GM13976 (cell line): ENCODE data around the gene SORCS1.

Source experiments
- DNase-seq: peaks from one replicate; pipeline ENCODE4 v3.0.0; 2012; ENCODE audit warnings: low spot score
- in situ Hi-C: fragments of 300-500 bp; cut with MboI; formaldehyde crosslinking; loops from one replicate; pipeline ENCODE4 v1.12.0; 2022; ENCODE audit warnings: low sequenced_read_pairs, mixed read lengths, inconsistent platforms; ENCODE audit not compliant: unreplicated experiment
- TF ChIP-seq, protein P1 (sequence below): IDR thresholded peaks from 2 replicates; pipeline ENCODE4 v1.5.1; 2012; ENCODE audit warnings: borderline replicate concordance, mild to moderate bottlenecking; ENCODE audit not compliant: insufficient read depth; ENCODE audit errors: extremely low read depth, missing control alignments, control extremely low read depth

Gene SORCS1

GRCh38 chr10:106672517-106673175 is 491.9 kb downstream of the SORCS1 start:
- TF ChIP-seq, protein P1, sequence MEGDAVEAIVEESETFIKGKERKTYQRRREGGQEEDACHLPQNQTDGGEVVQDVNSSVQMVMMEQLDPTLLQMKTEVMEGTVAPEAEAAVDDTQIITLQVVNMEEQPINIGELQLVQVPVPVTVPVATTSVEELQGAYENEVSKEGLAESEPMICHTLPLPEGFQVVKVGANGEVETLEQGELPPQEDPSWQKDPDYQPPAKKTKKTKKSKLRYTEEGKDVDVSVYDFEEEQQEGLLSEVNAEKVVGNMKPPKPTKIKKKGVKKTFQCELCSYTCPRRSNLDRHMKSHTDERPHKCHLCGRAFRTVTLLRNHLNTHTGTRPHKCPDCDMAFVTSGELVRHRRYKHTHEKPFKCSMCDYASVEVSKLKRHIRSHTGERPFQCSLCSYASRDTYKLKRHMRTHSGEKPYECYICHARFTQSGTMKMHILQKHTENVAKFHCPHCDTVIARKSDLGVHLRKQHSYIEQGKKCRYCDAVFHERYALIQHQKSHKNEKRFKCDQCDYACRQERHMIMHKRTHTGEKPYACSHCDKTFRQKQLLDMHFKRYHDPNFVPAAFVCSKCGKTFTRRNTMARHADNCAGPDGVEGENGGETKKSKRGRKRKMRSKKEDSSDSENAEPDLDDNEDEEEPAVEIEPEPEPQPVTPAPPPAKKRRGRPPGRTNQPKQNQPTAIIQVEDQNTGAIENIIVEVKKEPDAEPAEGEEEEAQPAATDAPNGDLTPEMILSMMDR, result no peak
- in situ Hi-C loops, result no loop called here
- no peak for DNase-seq

DNA sequence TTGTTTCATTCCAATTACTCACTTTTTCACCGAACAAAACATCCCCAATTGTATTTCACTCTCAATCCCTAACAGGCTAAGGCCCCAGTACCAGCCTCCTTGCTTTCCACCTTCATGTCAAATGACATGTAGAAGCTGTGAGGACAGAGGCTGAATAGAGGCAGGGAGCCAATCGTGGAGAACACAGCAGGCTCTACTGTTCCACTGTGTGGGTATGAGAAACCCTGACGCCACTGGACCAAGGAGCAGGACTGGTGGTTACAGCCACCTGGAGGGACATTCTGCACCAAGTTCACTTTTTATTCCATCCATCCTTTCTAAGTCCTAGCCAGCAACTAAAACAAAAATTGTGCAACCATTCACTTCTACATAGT is 502.8 kb downstream of the SORCS1 start:
- in situ Hi-C loops, result no loop called here
- TF ChIP-seq, protein P1, result no peak
- DNase-seq, result no peak

DNA sequence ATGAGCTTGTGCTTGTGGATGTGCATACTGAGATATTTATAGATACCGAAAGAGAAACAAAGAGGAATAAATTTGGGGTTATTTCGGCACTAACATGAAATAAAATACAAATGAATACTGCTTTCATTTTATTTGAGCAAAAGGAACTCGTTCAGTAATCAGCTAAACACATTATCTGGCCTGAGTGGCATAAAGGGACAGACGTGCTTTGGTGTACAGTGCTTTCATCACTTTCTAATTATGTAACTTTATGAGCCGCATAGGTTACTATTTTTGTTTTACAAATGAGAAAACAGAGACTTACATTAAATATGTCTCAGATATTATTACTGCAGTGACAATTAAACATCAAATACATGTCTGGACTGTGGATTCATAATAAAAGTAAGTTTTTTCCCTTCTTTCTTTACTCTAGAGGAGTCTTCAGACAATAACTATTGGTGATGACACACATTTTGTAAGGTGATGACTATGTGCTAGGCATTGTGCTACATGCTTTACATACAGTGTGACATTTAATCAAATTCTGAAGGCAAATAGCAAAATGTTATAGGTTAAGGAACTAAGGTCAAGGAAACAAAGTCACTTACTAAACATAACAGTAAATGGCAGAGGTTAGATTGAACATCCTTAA is 503.3 kb downstream of the SORCS1 start:
- TF ChIP-seq, protein P1, result no peak
- in situ Hi-C loops, result no loop called here
- DNase-seq, result no peak

GRCh38 chr10:106660550-106660949 is 504.0 kb downstream of the SORCS1 start:
- in situ Hi-C loops, result no loop called here

GRCh38 chr10:106655636-106656035 is 508.9 kb downstream of the SORCS1 start:
- DNase-seq, result no peak
- TF ChIP-seq, protein P1, result no peak
- in situ Hi-C loops, result no loop called here

More at GRCh38 chr10:106660550-106660949, 504.0 kb downstream of the SORCS1 start:
- TF ChIP-seq, protein P1, result no peak
- DNase-seq, result no peak

DNA sequence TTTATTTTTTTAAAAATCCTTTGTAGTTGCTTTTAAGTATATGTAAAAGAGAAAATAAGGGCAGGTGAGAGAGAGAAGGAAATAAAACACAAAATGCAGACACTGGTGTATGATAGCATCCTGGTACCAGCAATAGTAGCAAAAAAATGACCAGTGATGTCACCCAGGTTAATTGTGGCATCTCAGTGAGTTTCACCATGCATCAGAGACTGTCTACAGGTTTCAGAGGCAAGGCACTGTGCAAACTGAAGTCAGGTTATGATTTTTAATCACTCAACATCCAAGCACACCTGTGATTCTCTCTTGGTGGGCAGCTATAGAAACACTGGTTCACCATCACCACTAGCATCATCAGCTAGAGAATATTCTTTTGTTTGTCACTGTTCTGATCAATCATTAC is 509.3 kb downstream of the SORCS1 start:
- TF ChIP-seq, protein P1, result no peak
- in situ Hi-C loops, result no loop called here
- DNase-seq, result no peak
